H1 (cell line): ENCODE data around the gene GUCA1A. TPM values are rescaled to one million over a fixed set of nuclear protein-coding genes. Genes with fewer than 3 reads are reported as not detected.

Source experiments
- RNF2 ChIP-seq: fragments of 200-900, 300-1000 bp; sonication (generic); IDR thresholded peaks from 2 replicates; pipeline ENCODE4 v1.7.1; 2016; ENCODE audit warnings: borderline replicate concordance, low read depth, mild to moderate bottlenecking, antibody characterized with exemption, low read length; ENCODE audit not compliant: poor library complexity, severe bottlenecking; ENCODE audit errors: missing control alignments
- polyA plus RNA-seq, 7 experiments: library from polyadenylated mRNA; depleted of rRNA in 3 of 7; stranded (reverse) in 5 of 7; unstranded in 2 of 7; fragments of >200 nt in 5 of 7; fragments of 200-250 nt in 2 of 7; gene quantifications; 1 replicate in 5 of 7; 2 replicates in 1 of 7; 4 replicates in 1 of 7; pipeline versions ENCODE4 v1.2.1 to v1.2.3, GENCODE V29; 2011 to 2013; ENCODE audit warnings: missing spikeins in 2 of 7, mixed read lengths in 2 of 7
- total RNA-seq: library from RNA; stranded (reverse); fragmentation: NEBNext Ultra II Directional; extraction: Animal tissue kit (Norgen Biotek cat#: 25700); gene quantifications from 2 replicates; pipeline ENCODE4 v1.2.1, GENCODE V29; 2021

Gene GUCA1A
- total and polyA plus RNA-seq, 2 of the 8 experiments (the other 6 are each of a cell fraction or from before 2014, with no cell fraction given) = 4.6 to 24.6 TPM

- no peak for TF ChIP-seq RNF2
These were observed 26.0 kb upstream of the GUCA1A start (continued) for GRCh38 chr6:42147138-42147562.
